Panc1 (cell line): ENCODE data around the gene ADORA2A. TPM values are rescaled to one million over a fixed set of nuclear protein-coding genes. Genes with fewer than 3 reads are reported as not detected.

Experiments
- ATAC-seq: fragments of 200-7000 bp; cut with Tn5 transposase; 2 replicates; pipeline ENCODE4 v1.9.1; 2020; ENCODE audit warnings: mild to moderate bottlenecking, moderate library complexity
- BruUV-seq: library from RNA; stranded (reverse); fragments of 400-500 nt; replicated peaks from 2 replicates; lab custom pipeline; 2021; lab: Mats Ljungman, UMichigan
- CTCF ChIA-PET: fragments of 300-600 bp; sonication (Branson Sonifier 250); formaldehyde crosslinking; loops from one replicate; lab custom pipeline; 2022; ENCODE audit warnings: antibody characterized with exemption; lab: Charles Lee
- POLR2A ChIA-PET: fragments of 300-600 bp; sonication (Branson Sonifier 250); formaldehyde crosslinking; loops from one replicate; lab custom pipeline; 2022; ENCODE audit warnings: antibody characterized with exemption; lab: Charles Lee
- DNase-seq: peaks from one replicate; pipeline ENCODE4 v3.0.0-alpha.2; 2010; ENCODE audit warnings: low read depth, low spot score
- H3K27ac ChIP-seq: 2 replicates; pipeline ENCODE4 v1.5.1; 2011; ENCODE audit warnings: mild to moderate bottlenecking, low read length, inconsistent platforms
- H3K27me3 ChIP-seq: fragments of 200-500 bp; sonication (Bioruptor generic); 2 replicates; pipeline ENCODE4 v1.6.0; 2014; ENCODE audit warnings: low read length, inconsistent platforms; ENCODE audit not compliant: control insufficient read depth, insufficient read depth
- H3K36me3 ChIP-seq: fragments of 200-500 bp; sonication (Bioruptor generic); 2 replicates; pipeline ENCODE4 v1.5.1; 2014; ENCODE audit warnings: inconsistent platforms, mild to moderate bottlenecking, low read length, moderate library complexity; ENCODE audit not compliant: control insufficient read depth, insufficient read depth
- H3K4me1 ChIP-seq: 2 replicates; pipeline ENCODE4 v1.5.1; 2011; ENCODE audit warnings: inconsistent platforms, mild to moderate bottlenecking, low read length, moderate library complexity; ENCODE audit not compliant: control insufficient read depth, insufficient read depth
- H3K4me3 ChIP-seq, 2 experiments: 2 replicates each; pipeline ENCODE4 v1.5.1; 2011 to 2012; ENCODE audit warnings: low read depth in 2 of 2, low read length in 2 of 2, mild to moderate bottlenecking in 2 of 2, inconsistent platforms in 1 of 2, moderate library complexity in 1 of 2
- H3K9me3 ChIP-seq: fragments of 200-500 bp; sonication (Bioruptor generic); 2 replicates; pipeline ENCODE4 v1.5.1; 2014; ENCODE audit warnings: low read depth, mild to moderate bottlenecking, inconsistent platforms, low read length, moderate library complexity; ENCODE audit not compliant: control insufficient read depth, insufficient read depth
- POLR2AphosphoS5 ChIP-seq: IDR thresholded peaks from 2 replicates; pipeline ENCODE4 v1.6.1; 2012; ENCODE audit warnings: mild to moderate bottlenecking, low read depth, low read length, moderate library complexity
- SIN3A ChIP-seq: IDR thresholded peaks from 2 replicates; pipeline ENCODE4 v1.6.1; 2012; ENCODE audit warnings: low read depth, mild to moderate bottlenecking, low read length, moderate library complexity, borderline replicate concordance; ENCODE audit not compliant: insufficient read depth
- TCF7L2 ChIP-seq: IDR thresholded peaks from 2 replicates; pipeline ENCODE4 v1.6.1; 2011; ENCODE audit warnings: mild to moderate bottlenecking, low read depth, low read length, inconsistent platforms
- in situ Hi-C: cut with HindIII; loops from 2 replicates; pipeline ENCODE4 v1.10.0; 2016; ENCODE audit warnings: low sequenced_read_pairs, low pct_unique_long_range_greater_than_20kb
- intact Hi-C: fragments of 100-400 bp; cut with micrococcal nuclease; formaldehyde crosslinking; loops from one replicate; pipeline ENCODE4 v1.10.0; 2022; ENCODE audit not compliant: unreplicated experiment
- total RNA-seq: library from RNA; stranded (reverse); gene quantifications from one replicate; pipeline ENCODE4 v1.2.1, GENCODE V29; 2021; ENCODE audit not compliant: unreplicated experiment
- TF ChIP-seq, protein P1 (sequence below): fragments of 450-650 bp; IDR thresholded peaks from 2 replicates; pipeline ENCODE4 v1.5.1; 2017; ENCODE audit warnings: mild to moderate bottlenecking
- TF ChIP-seq, protein P2 (sequence below), 2 experiments: IDR thresholded peaks; 2 replicates each; pipeline ENCODE4 v1.6.1; 2011 to 2012; ENCODE audit warnings: low read depth in 2 of 2, control low read depth in 1 of 2, low read length in 1 of 2, mild to moderate bottlenecking in 1 of 2, moderate library complexity in 1 of 2; ENCODE audit not compliant: insufficient read depth in 1 of 2

ADORA2A gene
- total RNA-seq, 1 experiment from 2014 or later = 11.5 TPM

DNA sequence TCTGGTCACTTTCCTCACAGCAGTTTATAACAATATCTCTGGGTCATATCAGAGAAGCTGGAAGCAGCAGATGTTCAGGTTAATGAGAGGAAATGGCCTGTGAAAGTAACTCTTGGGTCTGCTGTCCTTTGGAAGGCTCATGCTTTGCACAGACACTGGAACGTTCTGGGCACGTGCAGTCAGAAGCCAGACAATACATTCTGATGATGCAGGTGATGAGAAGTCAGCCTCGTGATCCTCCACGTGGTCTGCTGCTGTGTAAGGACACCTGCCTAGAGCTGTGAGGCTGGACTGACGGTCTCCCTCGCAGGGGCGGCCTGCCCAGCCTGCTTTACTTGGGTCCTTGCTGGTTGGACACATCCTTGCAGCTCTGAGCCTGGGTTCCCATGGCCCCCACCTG lies 18.8 kb upstream of the ADORA2A start:
- CTCF ChIA-PET = interaction anchor here (0.6 kb wide), 1 partner anchor 116 kb away, joined by 4 read pairs; no protein-coding TSS in a partner anchor
- BruUV-seq = no TSS peak
- intact Hi-C loops (no loop called here), in situ Hi-C loops (no loop called here)
- Histone ChIP-seq H3K27ac (no peak overlapping the region), H3K36me3 (no peaks in the 10 kb centered on the region; the same call in 1 of the 2 replicates), H3K9me3 (no peaks in the 10 kb centered on the region), H3K4me1 (no peaks in the 10 kb centered on the region; the same call in 1 of the 2 replicates), H3K27me3 (no peaks in the 10 kb centered on the region), H3K4me3 (no peak overlapping the region)
- POLR2A ChIA-PET = interaction anchor here (0.7 kb wide), 1 partner anchor 11 kb away, joined by 3 read pairs; no protein-coding TSS in a partner anchor
- ATAC-seq (no peak), DNase-seq (no peak)
- TF ChIP-seq POLR2AphosphoS5 = no peak
- TF ChIP-seq, protein P1, sequence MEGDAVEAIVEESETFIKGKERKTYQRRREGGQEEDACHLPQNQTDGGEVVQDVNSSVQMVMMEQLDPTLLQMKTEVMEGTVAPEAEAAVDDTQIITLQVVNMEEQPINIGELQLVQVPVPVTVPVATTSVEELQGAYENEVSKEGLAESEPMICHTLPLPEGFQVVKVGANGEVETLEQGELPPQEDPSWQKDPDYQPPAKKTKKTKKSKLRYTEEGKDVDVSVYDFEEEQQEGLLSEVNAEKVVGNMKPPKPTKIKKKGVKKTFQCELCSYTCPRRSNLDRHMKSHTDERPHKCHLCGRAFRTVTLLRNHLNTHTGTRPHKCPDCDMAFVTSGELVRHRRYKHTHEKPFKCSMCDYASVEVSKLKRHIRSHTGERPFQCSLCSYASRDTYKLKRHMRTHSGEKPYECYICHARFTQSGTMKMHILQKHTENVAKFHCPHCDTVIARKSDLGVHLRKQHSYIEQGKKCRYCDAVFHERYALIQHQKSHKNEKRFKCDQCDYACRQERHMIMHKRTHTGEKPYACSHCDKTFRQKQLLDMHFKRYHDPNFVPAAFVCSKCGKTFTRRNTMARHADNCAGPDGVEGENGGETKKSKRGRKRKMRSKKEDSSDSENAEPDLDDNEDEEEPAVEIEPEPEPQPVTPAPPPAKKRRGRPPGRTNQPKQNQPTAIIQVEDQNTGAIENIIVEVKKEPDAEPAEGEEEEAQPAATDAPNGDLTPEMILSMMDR = no peak
- TF ChIP-seq, protein P2, sequence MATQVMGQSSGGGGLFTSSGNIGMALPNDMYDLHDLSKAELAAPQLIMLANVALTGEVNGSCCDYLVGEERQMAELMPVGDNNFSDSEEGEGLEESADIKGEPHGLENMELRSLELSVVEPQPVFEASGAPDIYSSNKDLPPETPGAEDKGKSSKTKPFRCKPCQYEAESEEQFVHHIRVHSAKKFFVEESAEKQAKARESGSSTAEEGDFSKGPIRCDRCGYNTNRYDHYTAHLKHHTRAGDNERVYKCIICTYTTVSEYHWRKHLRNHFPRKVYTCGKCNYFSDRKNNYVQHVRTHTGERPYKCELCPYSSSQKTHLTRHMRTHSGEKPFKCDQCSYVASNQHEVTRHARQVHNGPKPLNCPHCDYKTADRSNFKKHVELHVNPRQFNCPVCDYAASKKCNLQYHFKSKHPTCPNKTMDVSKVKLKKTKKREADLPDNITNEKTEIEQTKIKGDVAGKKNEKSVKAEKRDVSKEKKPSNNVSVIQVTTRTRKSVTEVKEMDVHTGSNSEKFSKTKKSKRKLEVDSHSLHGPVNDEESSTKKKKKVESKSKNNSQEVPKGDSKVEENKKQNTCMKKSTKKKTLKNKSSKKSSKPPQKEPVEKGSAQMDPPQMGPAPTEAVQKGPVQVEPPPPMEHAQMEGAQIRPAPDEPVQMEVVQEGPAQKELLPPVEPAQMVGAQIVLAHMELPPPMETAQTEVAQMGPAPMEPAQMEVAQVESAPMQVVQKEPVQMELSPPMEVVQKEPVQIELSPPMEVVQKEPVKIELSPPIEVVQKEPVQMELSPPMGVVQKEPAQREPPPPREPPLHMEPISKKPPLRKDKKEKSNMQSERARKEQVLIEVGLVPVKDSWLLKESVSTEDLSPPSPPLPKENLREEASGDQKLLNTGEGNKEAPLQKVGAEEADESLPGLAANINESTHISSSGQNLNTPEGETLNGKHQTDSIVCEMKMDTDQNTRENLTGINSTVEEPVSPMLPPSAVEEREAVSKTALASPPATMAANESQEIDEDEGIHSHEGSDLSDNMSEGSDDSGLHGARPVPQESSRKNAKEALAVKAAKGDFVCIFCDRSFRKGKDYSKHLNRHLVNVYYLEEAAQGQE (IDR thresholded peaks at IDR 0.05; ENCODE audit: insufficient read depth in 1 of 2, low read depth in 2 of 2, low read length in 1 of 2) = no peak

DNA sequence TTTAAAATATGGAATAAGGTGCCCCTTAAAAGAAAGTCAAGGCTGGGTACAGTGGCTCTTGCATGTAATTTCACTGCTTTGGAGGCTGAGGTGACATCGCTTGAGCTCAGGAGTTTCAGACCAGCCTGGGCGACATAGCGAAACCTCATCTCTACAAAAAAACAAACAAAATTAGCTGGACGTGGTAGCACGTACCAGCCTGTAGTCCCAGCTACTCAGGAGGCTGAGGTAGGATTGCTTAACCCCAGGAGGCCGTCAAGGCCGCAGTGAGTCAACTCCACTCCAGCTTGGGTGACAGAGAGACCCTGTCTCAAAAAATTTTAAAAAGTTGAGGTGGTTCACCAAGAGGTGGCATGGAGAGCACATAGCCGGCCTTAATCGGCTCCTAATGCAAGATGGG lies 17.7 kb upstream of the ADORA2A start:
- in situ Hi-C loops (no loop called here), intact Hi-C loops (no loop called here)
- Histone ChIP-seq H3K4me1 (no peaks in the 10 kb centered on the region; the same call in 1 of the 2 replicates), H3K27me3 (no peaks in the 10 kb centered on the region), H3K9me3 (no peaks in the 10 kb centered on the region), H3K36me3 (no peaks in the 10 kb centered on the region; the same call in 1 of the 2 replicates), H3K4me3 (no peak overlapping the region), H3K27ac (no peak overlapping the region)
- no TSS peak for BruUV-seq
- CTCF ChIA-PET = no interaction called here
- ATAC-seq = no peak
- POLR2A ChIA-PET = no interaction called here
- DNase-seq = no peak
- TF ChIP-seq SIN3A = no peak
- TF ChIP-seq, protein P2 (IDR thresholded peaks at IDR 0.05; ENCODE audit: insufficient read depth in 1 of 2, low read depth in 2 of 2, low read length in 1 of 2) = no peak
- no peak for TF ChIP-seq TCF7L2
- no peak for TF ChIP-seq POLR2AphosphoS5
- TF ChIP-seq, protein P1 = no peak
